ENCODE measurements around the gene CDC23. TPM values are rescaled to one million over a fixed set of nuclear protein-coding genes. Genes with fewer than 3 reads are reported as not detected.

CDC23 gene
- total RNA-seq, 1 donor from 2014 or later, result 30.8 TPM

GRCh38 chr5:138186002-138186447 lies 27.1 kb downstream of the CDC23 start:
- H3K36me3 Mint-ChIP-seq (ENCODE audit: low read depth), result peaks cover 18% of the 10 kb centered on the region
- TF ChIP-seq CTCF (IDR thresholded peaks at IDR 0.05), result no peak
- H3K27me3 Mint-ChIP-seq (ENCODE audit: low read depth), result no peaks in the 10 kb centered on the region
- H3K9me3 Mint-ChIP-seq (ENCODE audit: low read depth), result no peaks in the 10 kb centered on the region
- H3K4me1 Mint-ChIP-seq (ENCODE audit: low read depth), result no peaks in the 10 kb centered on the region
- H3K4me3 Mint-ChIP-seq (ENCODE audit: unreplicated experiment), result no peak overlapping the region
- H3K27ac Mint-ChIP-seq (ENCODE audit: unreplicated experiment), result no peak overlapping the region
- DNase-seq (ENCODE audit: low spot score), result no peak

GRCh38 chr5:138182808-138183207 lies 30.3 kb downstream of the CDC23 start:
- DNase-seq (ENCODE audit: low spot score), result no peak
- Mint-ChIP-seq H3K4me1 (ENCODE audit: low read depth) (peaks cover under 1% of the 10 kb centered on the region), H3K9me3 (ENCODE audit: low read depth) (no peaks in the 10 kb centered on the region), H3K4me3 (ENCODE audit: unreplicated experiment) (no peak overlapping the region), H3K27ac (ENCODE audit: unreplicated experiment) (no peak overlapping the region), H3K27me3 (ENCODE audit: low read depth) (no peaks in the 10 kb centered on the region), H3K36me3 (ENCODE audit: low read depth) (peaks cover 11% of the 10 kb centered on the region)
- no peak for TF ChIP-seq CTCF (IDR thresholded peaks at IDR 0.05)

- H3K9me3 Mint-ChIP-seq (ENCODE audit: low read depth), result no peaks in the 10 kb centered on the region
- H3K36me3 Mint-ChIP-seq (ENCODE audit: low read depth), result peaks cover 4% of the 10 kb centered on the region
- H3K4me1 Mint-ChIP-seq (ENCODE audit: low read depth), result peaks cover 13% of the 10 kb centered on the region
- H3K4me3 Mint-ChIP-seq (ENCODE audit: unreplicated experiment), result no peak overlapping the region
- peak overlapping the region; percentile 13 for H3K27ac Mint-ChIP-seq (ENCODE audit: unreplicated experiment)
- no peak for DNase-seq (ENCODE audit: low spot score)
- TF ChIP-seq CTCF (IDR thresholded peaks at IDR 0.05), result no peak
- H3K27me3 Mint-ChIP-seq (ENCODE audit: low read depth), result no peaks in the 10 kb centered on the region
Measured at GRCh38 chr5:138180841-138181240, 32.3 kb downstream of the CDC23 start.

- Mint-ChIP-seq H3K27ac (ENCODE audit: unreplicated experiment) (peak overlapping the region; percentile 13), H3K27me3 (ENCODE audit: low read depth) (no peaks in the 10 kb centered on the region), H3K36me3 (ENCODE audit: low read depth) (peaks cover 2% of the 10 kb centered on the region), H3K9me3 (ENCODE audit: low read depth) (no peaks in the 10 kb centered on the region), H3K4me1 (ENCODE audit: low read depth) (peaks cover 13% of the 10 kb centered on the region), H3K4me3 (ENCODE audit: unreplicated experiment) (no peak overlapping the region)
- peak; percentile 83 for TF ChIP-seq CTCF (IDR thresholded peaks at IDR 0.05)
- no peak for DNase-seq (ENCODE audit: low spot score)
Measured at GRCh38 chr5:138180183-138180782, 32.8 kb downstream of the CDC23 start.

GRCh38 chr5:138179277-138179857 lies 33.8 kb downstream of the CDC23 start:
- H3K27ac Mint-ChIP-seq (ENCODE audit: unreplicated experiment), result no peak overlapping the region
- TF ChIP-seq CTCF (IDR thresholded peaks at IDR 0.05), result no peak
- no peaks in the 10 kb centered on the region for H3K27me3 Mint-ChIP-seq (ENCODE audit: low read depth)
- no peak overlapping the region for H3K4me3 Mint-ChIP-seq (ENCODE audit: unreplicated experiment)
- no peak for DNase-seq (ENCODE audit: low spot score)
- H3K36me3 Mint-ChIP-seq (ENCODE audit: low read depth), result peaks cover 4% of the 10 kb centered on the region
- peaks cover 13% of the 10 kb centered on the region for H3K4me1 Mint-ChIP-seq (ENCODE audit: low read depth)
- H3K9me3 Mint-ChIP-seq (ENCODE audit: low read depth), result no peaks in the 10 kb centered on the region
